HG02884 (cell line): ENCODE data around the gene RTN4R.

ENCODE experiments used
- ATAC-seq: cut with Tn5 transposase; IDR thresholded peaks from one replicate; pipeline ENCODE4 v1.9.1; 2021; ENCODE audit warnings: mild to moderate bottlenecking, moderate library complexity; ENCODE audit not compliant: unreplicated experiment

The RTN4R gene

GRCh38 chr22:20258584-20259326 lies 9.4 kb downstream of the RTN4R start:
- ATAC-seq = no peak

- ATAC-seq = no peak
These were observed 10.2 kb downstream of the RTN4R start for GRCh38 chr22:20258021-20258299.

GRCh38 chr22:20257212-20258020 lies 10.7 kb downstream of the RTN4R start:
- ATAC-seq = no peak

GRCh38 chr22:20256551-20257211 lies 11.4 kb downstream of the RTN4R start:
- ATAC-seq = no peak

GRCh38 chr22:20256027-20256426 lies 12.1 kb downstream of the RTN4R start:
- no peak for ATAC-seq

GRCh38 chr22:20254975-20255946 lies 12.9 kb downstream of the RTN4R start:
- ATAC-seq = no peak

- no peak for ATAC-seq
These were observed 15.0 kb downstream of the RTN4R start for GRCh38 chr22:20253161-20253560.

- ATAC-seq = no peak
These were observed 16.1 kb downstream of the RTN4R start for GRCh38 chr22:20251981-20252380.

- ATAC-seq = no peak
These were observed 16.6 kb downstream of the RTN4R start for GRCh38 chr22:20251491-20251890.

GRCh38 chr22:20249797-20250354 lies 18.2 kb downstream of the RTN4R start:
- no peak for ATAC-seq

GRCh38 chr22:20248461-20248978 lies 19.6 kb downstream of the RTN4R start:
- no peak for ATAC-seq

GRCh38 chr22:20247608-20248171 lies 20.4 kb downstream of the RTN4R start:
- ATAC-seq = no peak

- no peak for ATAC-seq
These were observed 21.1 kb downstream of the RTN4R start for GRCh38 chr22:20247010-20247505.

GRCh38 chr22:20246368-20247009 lies 21.6 kb downstream of the RTN4R start:
- ATAC-seq = no peak

GRCh38 chr22:20245577-20246367 lies 22.3 kb downstream of the RTN4R start:
- no peak for ATAC-seq

GRCh38 chr22:20244691-20245576 lies 23.2 kb downstream of the RTN4R start:
- no peak for ATAC-seq

GRCh38 chr22:20244250-20244648 lies 23.9 kb downstream of the RTN4R start:
- ATAC-seq = no peak
